CD1c-positive myeloid dendritic cell (primary cell): Measurements from ENCODE around the gene GRK2.
A peak's percentile ranks its signal among the peaks of the same experiment; 100 is the strongest.

Experiments
- DNase-seq: peaks from one replicate; pipeline ENCODE4 v3.0.0-alpha.2; 2016; ENCODE audit errors: extremely low spot score

GRK2 gene

GRCh38 chr11:67282155-67282875 lies 16.0 kb downstream of the GRK2 start:
- no peak for DNase-seq

- DNase-seq, result no peak
Observed at GRCh38 chr11:67282876-67283371, 16.7 kb downstream of the GRK2 start.

DNA sequence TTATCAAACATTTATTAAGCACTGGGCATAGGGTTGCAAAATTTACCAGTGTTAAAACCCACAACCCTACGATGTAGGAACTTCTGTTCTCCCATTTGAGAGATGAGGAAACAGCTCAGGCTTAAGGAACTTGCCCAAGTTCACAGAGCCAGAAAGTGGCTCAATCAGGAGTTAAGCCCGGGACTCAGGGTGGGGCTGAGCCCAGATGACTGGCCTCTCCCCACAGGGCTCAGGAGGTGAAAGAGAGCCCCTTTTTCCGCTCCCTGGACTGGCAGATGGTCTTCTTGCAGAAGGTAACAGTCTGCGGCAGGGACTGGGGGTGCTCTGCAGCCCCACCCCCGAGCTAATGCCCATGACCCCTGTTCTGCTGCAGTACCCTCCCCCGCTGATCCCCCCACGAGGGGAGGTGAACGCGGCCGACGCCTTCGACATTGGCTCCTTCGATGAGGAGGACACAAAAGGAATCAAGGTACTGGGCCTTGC lies 17.2 kb downstream of the GRK2 start:
- peak; percentile 89 for DNase-seq

DNA sequence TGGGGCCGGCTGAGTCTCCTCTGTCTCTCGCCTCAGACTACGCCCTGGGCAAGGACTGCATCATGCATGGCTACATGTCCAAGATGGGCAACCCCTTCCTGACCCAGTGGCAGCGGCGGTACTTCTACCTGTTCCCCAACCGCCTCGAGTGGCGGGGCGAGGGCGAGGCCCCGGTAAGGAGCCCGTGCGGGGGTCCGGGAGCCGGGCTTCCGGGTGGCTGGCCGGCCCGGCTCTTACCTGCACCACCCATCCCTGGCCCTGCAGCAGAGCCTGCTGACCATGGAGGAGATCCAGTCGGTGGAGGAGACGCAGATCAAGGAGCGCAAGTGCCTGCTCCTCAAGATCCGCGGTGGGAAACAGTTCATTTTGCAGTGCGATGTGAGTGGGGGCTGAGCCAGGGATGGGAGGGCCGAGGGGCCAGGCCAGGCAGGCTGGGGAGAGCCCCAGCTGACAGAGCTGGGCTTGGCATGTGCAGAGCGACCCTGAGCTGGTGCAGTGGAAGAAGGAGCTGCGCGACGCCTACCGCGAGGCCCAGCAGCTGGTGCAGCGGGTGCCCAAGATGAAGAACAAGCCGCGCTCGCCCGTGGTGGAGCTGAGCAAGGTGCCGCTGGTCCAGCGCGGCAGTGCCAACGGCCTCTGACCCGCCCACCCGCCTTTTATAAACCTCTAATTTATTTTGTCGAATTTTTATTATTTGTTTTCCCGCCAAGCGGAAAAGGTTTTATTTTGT lies 18.7 kb downstream of the GRK2 start:
- DNase-seq, result no peak

- DNase-seq, result peak; percentile 41
Observed at GRCh38 chr11:67285541-67286498, 19.5 kb downstream of the GRK2 start.

DNA sequence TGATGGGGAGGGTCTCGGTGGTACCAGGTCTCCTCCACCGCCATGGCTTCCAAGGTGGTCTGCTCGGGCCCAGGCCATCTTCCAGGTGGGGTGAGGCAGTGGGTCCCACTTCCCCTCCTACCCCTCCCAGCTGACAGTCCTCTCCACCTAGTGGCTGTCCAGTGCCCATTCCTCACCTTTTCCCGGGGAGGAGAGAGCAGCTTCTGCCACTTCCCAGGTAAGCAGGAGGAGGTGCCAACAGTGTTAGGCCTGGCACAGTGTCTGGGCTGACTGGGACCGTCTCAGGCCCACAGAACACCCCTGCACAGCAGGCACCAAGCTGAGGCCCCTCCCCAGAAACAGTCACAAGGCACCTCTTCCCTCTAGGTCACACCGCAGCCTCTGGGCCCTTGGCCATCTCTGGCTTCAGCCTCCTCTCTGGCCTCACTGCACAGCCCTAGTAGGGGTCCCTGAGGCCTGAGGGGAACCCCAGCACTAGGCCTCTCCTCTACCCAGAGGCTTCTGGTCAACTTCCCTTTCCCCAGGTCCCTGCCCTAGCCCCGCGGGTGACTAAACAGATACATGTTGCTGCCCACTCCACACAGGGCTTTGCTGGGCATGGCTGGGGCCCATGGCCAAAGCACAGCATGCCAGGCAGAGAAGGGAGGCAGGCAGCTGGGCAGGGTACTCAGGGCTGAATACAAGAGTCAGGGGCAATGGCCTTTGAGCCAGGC lies 20.5 kb downstream of the GRK2 start:
- peak; percentile 83 for DNase-seq

DNA sequence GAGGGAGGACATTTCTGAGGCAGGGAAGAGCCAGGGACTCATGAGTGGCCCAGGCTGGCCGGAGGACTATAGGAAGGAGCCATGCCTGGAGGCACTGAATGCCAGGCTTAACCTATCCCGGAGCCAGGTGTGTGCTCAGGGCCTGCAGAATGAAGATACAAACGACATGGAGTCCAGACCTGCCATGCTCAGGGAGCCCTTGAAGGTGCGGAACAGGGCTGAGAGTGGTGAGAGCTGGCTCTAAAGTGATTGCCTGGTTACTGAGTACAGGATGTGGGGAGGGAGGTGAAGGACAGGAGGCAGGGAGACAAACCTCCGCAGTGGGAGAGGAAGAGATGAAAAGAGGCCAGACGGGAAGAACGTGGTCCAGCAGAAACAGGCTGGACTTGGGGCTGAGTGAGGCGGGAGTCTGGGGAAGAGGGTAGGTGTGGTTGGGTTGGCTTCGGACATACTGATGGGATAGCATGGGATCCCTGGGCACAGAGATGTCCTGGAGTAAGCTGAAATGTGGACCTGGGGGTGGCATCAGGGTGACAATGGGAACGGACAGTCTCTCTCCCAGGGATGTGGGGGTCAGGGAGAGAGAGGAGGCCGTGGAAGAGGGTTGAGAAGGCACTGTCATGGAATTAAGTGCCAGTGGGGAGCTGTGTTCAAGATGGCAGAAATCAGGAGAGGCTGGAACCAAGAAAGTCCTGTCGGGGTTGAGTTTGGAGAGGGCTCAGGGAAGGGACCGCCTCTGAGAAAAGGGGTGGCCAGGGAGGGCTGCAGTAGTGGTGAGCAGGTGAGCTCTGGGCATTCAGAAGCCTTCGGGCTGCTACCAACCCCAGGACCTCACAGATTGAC lies 21.3 kb downstream of the GRK2 start:
- DNase-seq, result no peak

DNA sequence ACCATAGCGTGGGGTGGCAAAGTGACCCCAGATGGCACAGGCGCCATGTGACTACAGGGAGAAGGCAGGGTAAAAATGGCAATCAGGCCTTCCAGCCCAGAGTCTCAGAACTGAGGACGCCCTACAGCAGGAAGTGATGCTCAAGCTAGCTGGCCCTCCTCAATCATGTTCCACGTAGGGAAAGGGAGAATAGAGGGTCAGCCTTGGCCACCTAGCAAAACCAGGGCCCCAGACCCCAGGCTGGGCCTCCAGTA lies 21.9 kb downstream of the GRK2 start:
- no peak for DNase-seq

- DNase-seq, result peak; percentile 97
Observed at GRCh38 chr11:67288452-67289225, 22.4 kb downstream of the GRK2 start.

GRCh38 chr11:67289226-67289650 lies 23.0 kb downstream of the GRK2 start, which contains the start of gene ANKRD13D:
TSS of gene ANKRD13D (plus strand) at chr11:67289303. CDS start at chr11:67289461, 158 bp downstream.
- DNase-seq, result no peak

DNA sequence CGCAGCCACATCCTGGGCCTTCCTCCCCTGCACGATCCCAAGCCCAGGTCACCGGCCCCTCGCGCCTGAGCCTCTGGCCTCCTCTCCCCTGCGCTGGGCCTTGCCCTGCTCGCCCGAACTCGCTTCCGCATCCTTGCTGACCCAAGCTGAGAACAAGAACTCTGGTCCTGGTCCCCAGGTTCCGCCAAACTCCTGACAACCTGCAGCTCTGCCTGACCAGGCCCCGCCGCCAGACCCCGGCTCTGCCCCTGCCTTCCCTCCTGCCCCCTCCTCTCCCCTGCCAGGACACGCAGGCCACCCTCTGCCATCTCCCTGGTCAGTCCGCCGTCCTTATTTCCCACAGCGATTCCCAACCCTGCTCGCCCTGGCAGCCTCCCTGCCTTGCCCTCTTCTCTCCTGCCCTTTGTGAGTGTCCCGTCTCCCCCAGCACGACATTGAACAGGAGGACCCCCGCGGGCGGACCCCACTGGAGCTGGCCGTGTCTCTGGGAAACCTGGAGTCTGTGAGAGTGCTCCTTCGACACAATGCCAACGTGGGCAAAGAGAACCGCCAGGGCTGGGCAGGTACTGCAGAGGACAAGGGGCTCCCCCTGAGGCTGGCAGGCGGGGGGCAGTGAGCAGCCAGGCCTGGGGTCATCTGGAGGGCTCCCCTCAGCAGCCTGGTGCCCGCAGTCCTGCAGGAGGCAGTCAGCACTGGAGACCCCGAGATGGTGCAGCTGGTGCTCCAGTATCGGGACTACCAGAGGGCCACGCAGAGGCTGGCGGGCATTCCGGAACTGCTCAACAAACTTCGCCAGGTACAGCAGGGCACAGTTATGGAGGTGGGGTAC lies 23.6 kb downstream of the GRK2 start:
- peak; percentile 49 for DNase-seq

DNA sequence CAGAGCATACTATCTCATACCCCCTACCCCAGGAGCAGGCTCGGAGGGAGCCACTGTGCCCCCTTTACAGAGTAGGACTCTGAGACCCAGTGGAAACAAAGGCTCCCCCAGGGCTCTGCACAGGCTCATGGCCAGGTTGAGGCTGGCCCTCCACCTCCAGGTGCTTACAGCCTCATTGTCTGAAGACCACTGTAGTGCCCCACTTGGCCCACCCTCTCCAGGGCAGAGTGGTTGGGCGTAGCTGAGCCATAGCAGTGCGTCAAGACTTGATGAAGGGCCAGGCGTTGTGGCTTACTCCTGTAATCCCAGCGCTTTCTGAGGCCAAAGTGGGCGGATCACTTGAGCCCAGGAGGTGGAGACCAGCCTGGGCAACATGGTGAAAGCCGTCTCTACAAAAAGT lies 24.5 kb downstream of the GRK2 start:
- no peak for DNase-seq

DNA sequence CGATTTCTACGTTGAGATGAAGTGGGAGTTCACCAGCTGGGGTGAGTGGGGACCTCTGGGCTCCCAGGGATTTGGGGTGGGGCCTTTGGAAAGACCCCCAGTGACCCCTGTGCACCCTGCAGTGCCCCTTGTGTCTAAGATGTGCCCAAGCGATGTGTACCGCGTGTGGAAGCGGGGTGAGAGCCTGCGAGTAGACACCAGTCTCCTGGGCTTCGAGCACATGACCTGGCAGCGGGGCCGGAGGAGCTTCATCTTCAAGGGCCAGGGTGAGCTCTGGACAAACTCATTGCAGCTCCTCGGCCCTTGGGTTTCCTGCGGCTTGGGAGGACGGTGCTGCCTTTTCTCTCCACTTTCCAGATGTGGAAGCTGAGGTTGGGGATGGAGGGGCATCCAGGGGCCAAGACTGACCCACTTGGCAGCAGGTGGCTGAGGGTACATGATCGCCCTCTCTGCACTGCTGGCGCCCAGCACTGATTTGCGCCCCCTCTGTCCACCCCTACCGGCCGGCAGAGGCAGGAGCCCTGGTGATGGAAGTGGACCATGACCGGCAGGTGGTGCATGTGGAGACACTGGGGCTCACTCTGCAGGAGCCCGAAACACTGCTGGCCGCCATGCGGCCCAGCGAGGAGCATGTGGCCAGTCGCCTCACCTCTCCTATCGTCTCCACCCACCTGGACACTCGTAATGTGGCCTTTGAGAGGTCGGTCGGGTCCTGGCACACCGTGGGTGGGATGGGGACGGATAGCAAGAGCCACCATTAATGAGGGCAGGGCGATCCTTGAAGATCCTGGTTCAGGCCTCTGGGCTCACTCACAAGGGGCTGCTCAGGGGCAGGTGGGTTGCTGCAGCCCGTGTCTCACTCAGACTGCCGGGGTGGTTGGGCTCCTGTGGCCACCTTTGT lies 25.5 kb downstream of the GRK2 start:
- DNase-seq, result no peak

- DNase-seq, result no peak
Observed at GRCh38 chr11:67292671-67293070, 26.4 kb downstream of the GRK2 start.

- peak; percentile 68 for DNase-seq
Observed at GRCh38 chr11:67293090-67293489, 26.8 kb downstream of the GRK2 start.

DNA sequence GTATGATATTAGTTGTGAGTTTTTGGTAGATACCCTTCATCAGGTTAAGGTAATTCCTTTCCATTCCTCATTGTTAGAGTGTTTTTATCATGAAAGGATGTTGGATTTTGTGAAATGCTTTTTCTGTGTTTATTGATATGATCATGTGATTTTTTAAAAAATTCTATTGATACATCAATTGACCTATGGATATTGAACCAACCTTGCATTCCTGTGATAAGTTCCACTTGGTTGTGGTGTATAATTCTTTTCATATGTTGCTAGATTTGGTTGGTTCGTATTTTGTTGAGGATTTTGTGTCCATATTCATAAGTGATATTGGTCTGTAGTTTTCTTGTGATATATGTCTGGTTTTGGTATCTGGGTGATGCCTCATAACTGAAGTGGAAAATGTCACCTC lies 29.6 kb downstream of the GRK2 start:
- no peak for DNase-seq

DNA sequence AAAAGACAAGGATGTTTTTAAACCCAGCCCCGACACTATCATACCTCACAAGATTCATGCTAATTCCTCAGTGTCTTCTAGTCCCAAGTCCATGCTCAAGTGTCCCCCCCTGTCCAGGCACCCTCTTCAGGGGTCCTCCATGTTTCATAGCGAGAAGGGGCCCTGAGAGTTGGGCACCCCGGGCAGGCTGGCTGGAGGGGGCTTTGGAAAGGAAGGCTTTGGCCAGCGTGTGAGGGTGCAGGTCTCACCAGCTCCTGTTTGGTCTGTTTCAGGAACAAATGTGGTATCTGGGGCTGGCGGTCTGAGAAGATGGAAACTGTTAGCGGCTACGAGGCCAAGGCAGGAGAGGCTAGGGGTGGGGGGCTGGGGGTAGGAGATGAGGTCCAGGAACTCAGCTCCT lies 32.5 kb downstream of the GRK2 start:
- no peak for DNase-seq
